Endothelial cell of umbilical vein (primary cell): ENCODE results near the gene FBLN7.

Experiments
- CTCF ChIP-seq, 2 donors: IDR thresholded peaks; 1 replicate in 1 of 2; 2 replicates in 1 of 2; pipeline ENCODE4 v1.5.1; 2011; ENCODE audit warnings: low read length in 2 of 2, mild to moderate bottlenecking in 2 of 2, moderate library complexity in 2 of 2, control low read depth in 1 of 2, inconsistent platforms in 1 of 2, low read depth in 1 of 2; ENCODE audit not compliant: insufficient read depth in 1 of 2; ENCODE audit errors: extremely low read depth in 1 of 2
- EZH2 ChIP-seq: IDR thresholded peaks from 2 replicates; pipeline ENCODE4 v1.6.1; 2012; ENCODE audit warnings: borderline replicate concordance, low read depth, mild to moderate bottlenecking, moderate library complexity, low read length, inconsistent platforms; ENCODE audit not compliant: severe bottlenecking
- FOS ChIP-seq: IDR thresholded peaks from 2 replicates; pipeline ENCODE4 v1.6.1; 2011; ENCODE audit warnings: mild to moderate bottlenecking, low read length, moderate library complexity, borderline replicate concordance; ENCODE audit not compliant: insufficient read depth
- GATA2 ChIP-seq: IDR thresholded peaks from 2 replicates; pipeline ENCODE4 v1.7.0; 2011; ENCODE audit warnings: low read depth, mild to moderate bottlenecking, moderate library complexity, mixed read lengths, low read length; ENCODE audit not compliant: insufficient read length, insufficient read depth
- JUN ChIP-seq: IDR thresholded peaks from 2 replicates; pipeline ENCODE4 v1.6.1; 2011; ENCODE audit warnings: borderline replicate concordance, low read depth; ENCODE audit not compliant: insufficient read length, insufficient read depth
- MAX ChIP-seq: IDR thresholded peaks from 2 replicates; pipeline ENCODE4 v1.6.1; 2011; ENCODE audit not compliant: insufficient read depth, insufficient read length
- MYC ChIP-seq: IDR thresholded peaks from one replicate; pipeline ENCODE4 v1.6.1; 2011; ENCODE audit warnings: mild to moderate bottlenecking, low read depth, low read length
- POLR2A ChIP-seq: IDR thresholded peaks from 2 replicates; pipeline ENCODE4 v1.6.1; 2012; ENCODE audit warnings: low read depth, mild to moderate bottlenecking, control low read depth, low read length
- POLR2AphosphoS5 ChIP-seq: IDR thresholded peaks from 2 replicates; pipeline ENCODE4 v1.6.1; 2012; ENCODE audit warnings: low read depth, mild to moderate bottlenecking, control low read depth, low read length, moderate library complexity; ENCODE audit not compliant: insufficient read depth

GRCh38 chr2:112109278-112109677, 28.9 kb upstream of the FBLN7 start:
- no peak for TF ChIP-seq CTCF (IDR thresholded peaks at IDR 0.05; ENCODE audit: extremely low read depth in 1 of 2, insufficient read depth in 1 of 2, low read depth in 1 of 2, low read length in 2 of 2)
- TF ChIP-seq POLR2A, result no peak
- no peak for TF ChIP-seq GATA2
- no peak for TF ChIP-seq JUN
- no peak for TF ChIP-seq EZH2
- TF ChIP-seq POLR2AphosphoS5, result no peak
- TF ChIP-seq MAX, result no peak
- no peak for TF ChIP-seq MYC
- no peak for TF ChIP-seq FOS
